Effector memory CD8-positive, alpha-beta T cell (primary cell): ENCODE results near the gene CPNE9.
A peak's percentile ranks its signal among the peaks of the same experiment; 100 is the strongest.

Experiments
- ATAC-seq: fragments of 150-1000 bp; cut with Tn5 transposase; replicated peaks from 2 replicates; pipeline ENCODE4 v1.10.0; 2021; ENCODE audit warnings: mild to moderate bottlenecking, moderate library complexity
- DNase-seq, 3 experiments: peaks; one replicate each; pipeline ENCODE4 v3.0.0; 2021
- H3K27ac Mint-ChIP-seq, 2 donors: one replicate each; pipeline ENCODE4 v1.8.0; 2022; ENCODE audit warnings: mild to moderate bottlenecking in 2 of 2, mixed read lengths in 2 of 2, moderate library complexity in 2 of 2
- H3K27me3 Mint-ChIP-seq, 2 donors: one replicate each; pipeline ENCODE4 v1.8.0; 2022; ENCODE audit warnings: mixed read lengths in 2 of 2
- H3K36me3 Mint-ChIP-seq: one replicate; pipeline ENCODE4 v1.8.0; 2022; ENCODE audit warnings: mild to moderate bottlenecking, moderate library complexity, mixed read lengths; ENCODE audit not compliant: insufficient read depth
- H3K4me1 Mint-ChIP-seq, 2 donors: one replicate each; pipeline ENCODE4 v1.8.0; 2022; ENCODE audit warnings: low read depth in 2 of 2, mixed read lengths in 2 of 2
- H3K4me3 Mint-ChIP-seq, 2 donors: one replicate each; pipeline ENCODE4 v1.8.0; 2022; ENCODE audit warnings: mild to moderate bottlenecking in 2 of 2, mixed read lengths in 2 of 2, moderate library complexity in 2 of 2
- H3K9me3 Mint-ChIP-seq, 2 donors: one replicate each; pipeline ENCODE4 v1.8.0; 2022; ENCODE audit warnings: mixed read lengths in 2 of 2

Gene CPNE9

GRCh38 chr3:9731206-9732079, 27.8 kb downstream of the CPNE9 start, which contains the start of gene BRPF1:
BRPF1 (plus strand) TSS chr3:9731735; CDS start chr3:9734141, 2,406 bp downstream.
- Mint-ChIP-seq H3K9me3 (no peaks in the 10 kb centered on the region), H3K4me3 (peak within 1 kb of the TSS; percentile 91), H3K27me3 (no peaks in the 10 kb centered on the region), H3K27ac (peak within 1 kb of the TSS; percentile 89 to 95), H3K4me1 (peaks cover 48 to 49% of the 10 kb centered on the region in 2 donors), H3K36me3 (peaks cover 41% of the 10 kb centered on the region)
- ATAC-seq (peak; percentile 88), DNase-seq (peak; percentile 94 to 95 (median 95))

GRCh38 chr3:9732080-9732739, 28.6 kb downstream of the CPNE9 start:
- Mint-ChIP-seq H3K9me3 (no peaks in the 10 kb centered on the region), H3K4me1 (peaks cover 46 to 47% of the 10 kb centered on the region in 2 donors), H3K27ac (peak overlapping the region; percentile 89 to 95), H3K36me3 (peaks cover 44% of the 10 kb centered on the region), H3K4me3 (peak overlapping the region; percentile 91), H3K27me3 (no peaks in the 10 kb centered on the region)
- DNase-seq: peak; percentile 43 to 57 (median 55)
- peak; percentile 28 for ATAC-seq

- H3K9me3 Mint-ChIP-seq: no peaks in the 10 kb centered on the region
- H3K27me3 Mint-ChIP-seq: no peaks in the 10 kb centered on the region
- peaks cover 49% of the 10 kb centered on the region for H3K36me3 Mint-ChIP-seq
- DNase-seq: no peak
- peak overlapping the region; percentile 91 for H3K4me3 Mint-ChIP-seq
- peak overlapping the region; percentile 89 to 95 for H3K27ac Mint-ChIP-seq
- ATAC-seq: no peak
- H3K4me1 Mint-ChIP-seq: peaks cover 41 to 42% of the 10 kb centered on the region in 2 donors
Observed at GRCh38 chr3:9732740-9733115, 29.1 kb downstream of the CPNE9 start.

- DNase-seq (no peak), ATAC-seq (no peak)
- no peaks in the 10 kb centered on the region for H3K27me3 Mint-ChIP-seq
- H3K4me3 Mint-ChIP-seq: no peak overlapping the region
- H3K27ac Mint-ChIP-seq: no peak overlapping the region
- H3K9me3 Mint-ChIP-seq: no peaks in the 10 kb centered on the region
- H3K36me3 Mint-ChIP-seq: peaks cover 57% of the 10 kb centered on the region
- H3K4me1 Mint-ChIP-seq: peaks cover 39 to 40% of the 10 kb centered on the region in 2 donors
Observed at GRCh38 chr3:9736831-9737230, 33.2 kb downstream of the CPNE9 start.

GRCh38 chr3:9739181-9739580, 35.5 kb downstream of the CPNE9 start:
- Mint-ChIP-seq H3K4me3 (no peak overlapping the region), H3K4me1 (peaks cover 19 to 22% of the 10 kb centered on the region in 2 donors), H3K36me3 (peaks cover 61% of the 10 kb centered on the region), H3K27me3 (no peaks in the 10 kb centered on the region), H3K27ac (no peak overlapping the region), H3K9me3 (no peaks in the 10 kb centered on the region)
- DNase-seq: no peak
- ATAC-seq: no peak

- ATAC-seq (no peak), DNase-seq (no peak)
- Mint-ChIP-seq H3K4me3 (no peak overlapping the region), H3K36me3 (peaks cover 51% of the 10 kb centered on the region), H3K9me3 (no peaks in the 10 kb centered on the region), H3K27me3 (no peaks in the 10 kb centered on the region), H3K27ac (no peak overlapping the region), H3K4me1 (peaks cover 7 to 10% of the 10 kb centered on the region in 2 donors)
Observed at GRCh38 chr3:9742560-9742959, 38.9 kb downstream of the CPNE9 start.

GRCh38 chr3:9743548-9743947, 39.9 kb downstream of the CPNE9 start:
- Mint-ChIP-seq H3K36me3 (peaks cover 49% of the 10 kb centered on the region), H3K27ac (no peak overlapping the region)
- ATAC-seq: no peak

GRCh38 chr3:9744162-9744561, 40.5 kb downstream of the CPNE9 start:
- no peak overlapping the region for H3K4me3 Mint-ChIP-seq
- H3K36me3 Mint-ChIP-seq: peaks cover 51% of the 10 kb centered on the region
- H3K27ac Mint-ChIP-seq: no peak overlapping the region
- no peak for ATAC-seq
- peaks cover 7 to 9% of the 10 kb centered on the region in 2 donors for H3K4me1 Mint-ChIP-seq
- no peaks in the 10 kb centered on the region for H3K9me3 Mint-ChIP-seq
- DNase-seq: no peak
- no peaks in the 10 kb centered on the region for H3K27me3 Mint-ChIP-seq

More at GRCh38 chr3:9743548-9743947, 39.9 kb downstream of the CPNE9 start:
- no peak overlapping the region for H3K4me3 Mint-ChIP-seq
- DNase-seq: no peak
- peaks cover 7 to 8% of the 10 kb centered on the region in 2 donors for H3K4me1 Mint-ChIP-seq
- H3K27me3 Mint-ChIP-seq: no peaks in the 10 kb centered on the region
- no peaks in the 10 kb centered on the region for H3K9me3 Mint-ChIP-seq

GRCh38 chr3:9745521-9745920, 41.9 kb downstream of the CPNE9 start:
- H3K27ac Mint-ChIP-seq: peak overlapping the region in 1 of 2 donors; percentile 51
- peaks cover 57% of the 10 kb centered on the region for H3K36me3 Mint-ChIP-seq
- no peak for ATAC-seq
- no peak overlapping the region for H3K4me3 Mint-ChIP-seq
- no peaks in the 10 kb centered on the region for H3K27me3 Mint-ChIP-seq
- H3K4me1 Mint-ChIP-seq: peaks cover 11 to 15% of the 10 kb centered on the region in 2 donors
- no peaks in the 10 kb centered on the region for H3K9me3 Mint-ChIP-seq
- no peak for DNase-seq

GRCh38 chr3:9746330-9746729, 42.7 kb downstream of the CPNE9 start:
- DNase-seq: no peak
- no peak overlapping the region for H3K4me3 Mint-ChIP-seq
- no peak for ATAC-seq
- no peaks in the 10 kb centered on the region for H3K27me3 Mint-ChIP-seq
- H3K36me3 Mint-ChIP-seq: peaks cover 49% of the 10 kb centered on the region
- no peaks in the 10 kb centered on the region for H3K9me3 Mint-ChIP-seq
- H3K27ac Mint-ChIP-seq: peak overlapping the region in 1 of 2 donors; percentile 51
- peaks cover 19 to 22% of the 10 kb centered on the region in 2 donors for H3K4me1 Mint-ChIP-seq

GRCh38 chr3:9747267-9747666, 43.6 kb downstream of the CPNE9 start:
- H3K9me3 Mint-ChIP-seq: no peaks in the 10 kb centered on the region
- H3K4me3 Mint-ChIP-seq: no peak overlapping the region
- no peak for DNase-seq
- H3K4me1 Mint-ChIP-seq: peaks cover 27 to 30% of the 10 kb centered on the region in 2 donors
- no peaks in the 10 kb centered on the region for H3K27me3 Mint-ChIP-seq
- H3K27ac Mint-ChIP-seq: no peak overlapping the region
- no peak for ATAC-seq
- H3K36me3 Mint-ChIP-seq: peaks cover 46% of the 10 kb centered on the region

- H3K27ac Mint-ChIP-seq: no peak overlapping the region
- peaks cover 40% of the 10 kb centered on the region for H3K36me3 Mint-ChIP-seq
- DNase-seq (no peak), ATAC-seq (no peak)
- H3K9me3 Mint-ChIP-seq: no peaks in the 10 kb centered on the region
- H3K4me3 Mint-ChIP-seq: no peak overlapping the region
- peaks cover 27 to 30% of the 10 kb centered on the region in 2 donors for H3K4me1 Mint-ChIP-seq
- H3K27me3 Mint-ChIP-seq: no peaks in the 10 kb centered on the region
Observed at GRCh38 chr3:9748031-9748430, 44.4 kb downstream of the CPNE9 start.

GRCh38 chr3:9749296-9749644, 45.6 kb downstream of the CPNE9 start:
- peak overlapping the region; percentile 70 to 82 for H3K27ac Mint-ChIP-seq
- peak in 1 of 3 experiments; percentile 16 for DNase-seq
- H3K4me3 Mint-ChIP-seq: peak overlapping the region; percentile 78 to 89
- no peak for ATAC-seq
- no peaks in the 10 kb centered on the region for H3K27me3 Mint-ChIP-seq
- H3K9me3 Mint-ChIP-seq: no peaks in the 10 kb centered on the region
- H3K36me3 Mint-ChIP-seq: peaks cover 45% of the 10 kb centered on the region
- H3K4me1 Mint-ChIP-seq: peaks cover 27 to 32% of the 10 kb centered on the region in 2 donors
